ENCODE measurements around the gene ARL17B.
A peak's percentile ranks its signal among the peaks of the same experiment; 100 is the strongest.
"Not testable (repeated sequence)": the region's sequence is repeated elsewhere in the genome, so short reads cannot be mapped to it uniquely, and the experiment has no call there.

ARL17B gene

DNA sequence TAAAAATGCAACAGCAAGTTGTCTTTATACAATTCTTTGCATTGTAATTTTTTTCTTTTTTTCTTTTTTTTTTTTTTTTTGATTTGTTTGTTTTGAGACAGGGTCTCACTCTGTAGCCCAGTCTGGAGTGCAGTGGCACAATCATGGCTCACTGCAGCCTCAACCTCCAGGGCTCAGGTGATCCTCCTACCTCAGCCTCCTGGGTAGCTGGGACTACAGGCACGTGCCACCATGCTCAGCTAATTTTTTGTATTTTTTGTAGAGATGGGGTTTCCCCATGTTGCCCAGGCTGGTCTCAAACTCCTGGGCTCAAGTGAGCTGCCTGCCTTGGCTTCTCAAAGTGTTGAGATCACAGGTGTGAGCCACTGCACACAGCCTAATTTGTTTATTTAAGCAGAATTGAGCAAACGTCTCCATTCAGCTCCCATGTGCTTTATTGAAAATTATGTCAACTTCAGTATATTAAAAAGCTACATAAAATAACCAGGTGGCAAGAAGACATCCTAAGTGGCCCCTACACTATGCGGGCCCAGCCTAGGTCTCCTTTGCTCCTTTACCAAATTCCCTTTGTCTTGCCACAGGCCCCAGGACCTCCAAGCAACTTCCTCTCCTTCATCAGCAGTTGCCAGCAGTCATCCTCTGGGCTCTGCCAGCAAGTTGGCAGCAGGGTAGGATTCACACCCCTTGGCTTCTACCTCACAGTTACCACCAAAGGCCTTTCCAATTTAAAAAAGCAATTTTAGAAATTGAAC, 84.7 kb downstream of the ARL17B start:
- not testable (repeated sequence) for H3K36me3 ChIP-seq (ENCODE audit: control insufficient read depth, insufficient read depth, low read length); H3K4me3 ChIP-seq (replicated peaks; ENCODE audit: low read depth, low read length); DNase-seq (ENCODE audit: extremely low read depth, insufficient read length); H3K27me3 ChIP-seq (replicated peaks; ENCODE audit: control insufficient read depth, insufficient read depth, low read length)

- no peaks in the 10 kb centered on the region for H3K27me3 ChIP-seq (replicated peaks; ENCODE audit: control insufficient read depth, insufficient read depth, low read length)
- TF ChIP-seq, protein P1, sequence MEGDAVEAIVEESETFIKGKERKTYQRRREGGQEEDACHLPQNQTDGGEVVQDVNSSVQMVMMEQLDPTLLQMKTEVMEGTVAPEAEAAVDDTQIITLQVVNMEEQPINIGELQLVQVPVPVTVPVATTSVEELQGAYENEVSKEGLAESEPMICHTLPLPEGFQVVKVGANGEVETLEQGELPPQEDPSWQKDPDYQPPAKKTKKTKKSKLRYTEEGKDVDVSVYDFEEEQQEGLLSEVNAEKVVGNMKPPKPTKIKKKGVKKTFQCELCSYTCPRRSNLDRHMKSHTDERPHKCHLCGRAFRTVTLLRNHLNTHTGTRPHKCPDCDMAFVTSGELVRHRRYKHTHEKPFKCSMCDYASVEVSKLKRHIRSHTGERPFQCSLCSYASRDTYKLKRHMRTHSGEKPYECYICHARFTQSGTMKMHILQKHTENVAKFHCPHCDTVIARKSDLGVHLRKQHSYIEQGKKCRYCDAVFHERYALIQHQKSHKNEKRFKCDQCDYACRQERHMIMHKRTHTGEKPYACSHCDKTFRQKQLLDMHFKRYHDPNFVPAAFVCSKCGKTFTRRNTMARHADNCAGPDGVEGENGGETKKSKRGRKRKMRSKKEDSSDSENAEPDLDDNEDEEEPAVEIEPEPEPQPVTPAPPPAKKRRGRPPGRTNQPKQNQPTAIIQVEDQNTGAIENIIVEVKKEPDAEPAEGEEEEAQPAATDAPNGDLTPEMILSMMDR (IDR thresholded peaks at IDR 0.05; ENCODE audit: insufficient read depth, low read length, poor library complexity, severe bottlenecking): no peak
- no peak overlapping the region for H3K4me3 ChIP-seq (replicated peaks; ENCODE audit: low read depth, low read length)
- DNase-seq (ENCODE audit: extremely low read depth, insufficient read length): no peak
- no peaks in the 10 kb centered on the region for H3K36me3 ChIP-seq (ENCODE audit: control insufficient read depth, insufficient read depth, low read length)
Measured at GRCh38 chr17:46274238-46274637, 87.3 kb downstream of the ARL17B start.

GRCh38 chr17:46273541-46274236, 87.9 kb downstream of the ARL17B start:
- TF ChIP-seq, protein P1 (IDR thresholded peaks at IDR 0.05; ENCODE audit: insufficient read depth, low read length, poor library complexity, severe bottlenecking): no peak
- Histone ChIP-seq H3K27me3 (replicated peaks; ENCODE audit: control insufficient read depth, insufficient read depth, low read length) (no peaks in the 10 kb centered on the region), H3K4me3 (replicated peaks; ENCODE audit: low read depth, low read length) (no peak overlapping the region), H3K36me3 (ENCODE audit: control insufficient read depth, insufficient read depth, low read length) (no peaks in the 10 kb centered on the region)
- no peak for DNase-seq (ENCODE audit: extremely low read depth, insufficient read length)

GRCh38 chr17:46270032-46270431, 91.5 kb downstream of the ARL17B start:
- TF ChIP-seq, protein P1 (IDR thresholded peaks at IDR 0.05; ENCODE audit: insufficient read depth, low read length, poor library complexity, severe bottlenecking): no peak
- no peak overlapping the region for H3K4me3 ChIP-seq (replicated peaks; ENCODE audit: low read depth, low read length)
- DNase-seq (ENCODE audit: extremely low read depth, insufficient read length): no peak
- no peaks in the 10 kb centered on the region for H3K36me3 ChIP-seq (ENCODE audit: control insufficient read depth, insufficient read depth, low read length)
- no peaks in the 10 kb centered on the region for H3K27me3 ChIP-seq (replicated peaks; ENCODE audit: control insufficient read depth, insufficient read depth, low read length)

- TF ChIP-seq, protein P1 (IDR thresholded peaks at IDR 0.05; ENCODE audit: insufficient read depth, low read length, poor library complexity, severe bottlenecking): no peak
- no peaks in the 10 kb centered on the region for H3K27me3 ChIP-seq (replicated peaks; ENCODE audit: control insufficient read depth, insufficient read depth, low read length)
- peak overlapping the region; percentile 82 for H3K4me3 ChIP-seq (replicated peaks; ENCODE audit: low read depth, low read length)
- H3K36me3 ChIP-seq (ENCODE audit: control insufficient read depth, insufficient read depth, low read length): no peaks in the 10 kb centered on the region
- peak; percentile 95 for DNase-seq (ENCODE audit: extremely low read depth, insufficient read length)
Measured at GRCh38 chr17:46266656-46267544, 94.7 kb downstream of the ARL17B start.

- peak; percentile 25 for DNase-seq (ENCODE audit: extremely low read depth, insufficient read length)
- peak overlapping the region; percentile 54 for H3K4me3 ChIP-seq (replicated peaks; ENCODE audit: low read depth, low read length)
- H3K27me3 ChIP-seq (replicated peaks; ENCODE audit: control insufficient read depth, insufficient read depth, low read length); H3K36me3 ChIP-seq (ENCODE audit: control insufficient read depth, insufficient read depth, low read length): not testable (repeated sequence)
Measured at GRCh38 chr17:46266063-46266655, 95.4 kb downstream of the ARL17B start.

All from GM06990 (cell line).